ENCODE results near the gene LYZL1. TPM values are rescaled to one million over a fixed set of nuclear protein-coding genes. Genes with fewer than 3 reads are reported as not detected.
"Not testable (repeated sequence)": the region's sequence is repeated elsewhere in the genome, so short reads cannot be mapped to it uniquely, and the experiment has no call there.

LYZL1 gene
- total RNA-seq, 2 donors from 2014 or later = not detected

- DNase-seq = no peak
- no peak overlapping the region for H3K9ac ChIP-seq (ENCODE audit: low read depth in 2 of 2, low read length in 2 of 2)
- H3K4me3 ChIP-seq = no peak overlapping the region
- intact Hi-C loops (cut with DNase I) = no loop called here
- no peaks in the 10 kb centered on the region for H3K36me3 ChIP-seq
- H3K4me1 ChIP-seq = no peaks in the 10 kb centered on the region
- TF ChIP-seq CTCF (IDR thresholded peaks at IDR 0.05) = no peak
- H3K27me3 ChIP-seq = no peaks in the 10 kb centered on the region
- no peaks in the 10 kb centered on the region for H3K9me3 ChIP-seq
- no peak overlapping the region for H3K27ac ChIP-seq
Measured at GRCh38 chr10:29358010-29358616, 69.2 kb downstream of the LYZL1 start.

GRCh38 chr10:29360215-29360853 is 71.5 kb downstream of the LYZL1 start:
- DNase-seq; H3K4me1 ChIP-seq; H3K27ac ChIP-seq; H3K9me3 ChIP-seq; H3K36me3 ChIP-seq; H3K27me3 ChIP-seq; intact Hi-C loops (cut with DNase I); H3K4me3 ChIP-seq; H3K9ac ChIP-seq (ENCODE audit: low read depth in 2 of 2, low read length in 2 of 2): not testable (repeated sequence)

All from colonic mucosa (tissue), 4 donors.